ENCODE results near the gene RAB11FIP5.

RAB11FIP5 gene

DNA sequence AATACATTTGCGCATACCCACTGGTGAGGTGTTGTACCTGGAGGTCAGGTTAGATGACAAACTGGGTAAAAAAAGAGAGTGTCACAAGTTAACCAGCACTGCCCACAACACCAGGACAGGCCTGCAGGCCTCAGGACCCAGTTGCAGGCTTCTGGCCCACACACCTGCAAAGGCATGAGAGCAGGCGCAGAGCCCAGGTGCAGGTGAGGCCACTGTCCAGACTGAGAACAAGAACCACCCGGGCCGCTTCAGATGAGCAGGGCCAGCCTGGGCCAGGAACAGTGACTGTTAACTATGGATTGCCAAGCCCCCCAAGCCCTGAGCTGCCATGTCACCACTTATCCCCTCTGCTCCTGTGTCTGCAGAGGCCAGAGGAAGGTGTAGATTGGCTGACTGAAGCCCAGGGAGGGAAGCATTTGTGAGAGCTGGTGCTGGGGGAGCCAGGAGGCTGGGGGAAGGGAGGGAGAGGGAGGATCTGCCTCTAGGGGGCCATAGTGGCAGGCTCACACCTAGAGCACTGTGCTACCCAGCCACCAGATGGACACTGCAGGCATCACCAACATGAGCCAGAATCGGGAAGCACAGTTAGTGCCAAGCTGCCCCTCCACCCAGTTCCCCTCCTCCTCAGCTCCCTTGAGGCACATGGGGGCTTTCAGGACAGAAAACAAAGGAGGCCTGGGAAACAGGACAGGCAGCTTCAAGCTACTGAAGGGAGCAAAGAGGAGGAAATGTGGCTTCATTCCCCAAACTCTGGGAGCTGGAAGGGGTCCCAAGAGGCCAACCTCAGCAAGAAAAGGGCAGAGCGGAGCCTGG is 76.6 kb downstream of the RAB11FIP5 start:
- DNase-seq (ENCODE audit: insufficient read length, low spot score) (no peak), FAIRE-seq (no peak)

DNA sequence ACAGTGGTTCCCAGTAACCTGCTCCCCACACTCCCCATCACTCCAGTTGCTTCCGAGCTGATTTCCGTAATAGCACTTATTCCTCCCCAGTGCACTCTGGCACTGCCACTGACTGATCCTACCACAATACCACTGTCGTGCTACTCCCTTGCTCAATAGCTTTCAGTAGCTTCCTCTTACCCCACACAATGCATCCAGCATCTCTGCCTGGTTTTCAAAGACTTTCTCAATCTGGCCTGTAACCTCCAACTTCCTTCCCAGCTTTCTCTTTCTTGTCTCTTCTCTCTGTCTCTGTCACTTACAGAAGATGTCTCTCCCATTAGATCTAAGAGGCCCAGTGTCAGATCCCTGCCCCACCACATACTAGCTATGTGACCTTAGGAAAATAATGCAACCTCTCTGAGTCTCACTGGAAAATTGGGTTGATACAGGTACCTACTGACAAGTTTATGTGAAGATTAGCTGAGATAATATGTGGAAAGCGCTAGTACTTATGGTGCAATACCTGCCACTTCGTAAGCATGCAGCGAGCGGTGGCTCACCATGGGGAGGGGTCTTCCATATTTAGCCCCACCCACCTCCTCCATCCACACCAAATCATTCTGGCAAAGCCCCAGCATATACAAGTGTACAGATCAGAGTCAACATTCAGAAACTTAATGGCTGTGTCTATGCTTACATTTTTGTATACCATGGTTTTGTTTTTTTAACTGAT is 77.9 kb downstream of the RAB11FIP5 start:
- DNase-seq (ENCODE audit: insufficient read length, low spot score) (no peak), FAIRE-seq (no peak)

DNA sequence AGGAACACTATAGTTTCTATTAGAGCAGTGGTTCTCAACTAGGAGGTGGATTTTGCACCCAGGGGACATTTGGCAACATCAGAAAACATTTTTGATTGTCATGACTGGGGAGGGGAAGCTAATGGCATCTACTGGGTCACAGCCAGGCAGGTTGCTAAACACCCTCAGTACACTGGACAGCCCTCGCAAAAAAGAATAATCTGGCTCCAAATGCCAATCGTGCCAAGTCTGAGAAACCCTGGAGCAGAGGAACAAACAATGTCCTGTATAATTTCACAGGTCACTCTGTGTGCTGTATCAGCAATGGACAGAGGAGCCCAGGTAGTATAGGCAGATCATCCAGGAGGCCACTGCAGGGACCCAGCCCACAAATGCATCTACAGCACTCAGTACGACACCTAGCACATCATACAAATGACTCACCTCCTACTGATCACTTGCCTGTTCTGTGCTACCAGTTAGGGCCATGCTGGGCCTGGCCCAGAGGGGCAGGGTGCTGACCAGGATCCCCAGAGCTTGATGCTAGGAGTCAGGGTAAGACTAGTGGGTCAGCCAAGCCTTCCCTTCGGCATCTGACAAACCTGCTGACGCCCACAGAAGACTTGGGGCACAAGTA is 78.9 kb downstream of the RAB11FIP5 start:
- DNase-seq (ENCODE audit: insufficient read length, low spot score), result no peak
- no peak for FAIRE-seq

DNA sequence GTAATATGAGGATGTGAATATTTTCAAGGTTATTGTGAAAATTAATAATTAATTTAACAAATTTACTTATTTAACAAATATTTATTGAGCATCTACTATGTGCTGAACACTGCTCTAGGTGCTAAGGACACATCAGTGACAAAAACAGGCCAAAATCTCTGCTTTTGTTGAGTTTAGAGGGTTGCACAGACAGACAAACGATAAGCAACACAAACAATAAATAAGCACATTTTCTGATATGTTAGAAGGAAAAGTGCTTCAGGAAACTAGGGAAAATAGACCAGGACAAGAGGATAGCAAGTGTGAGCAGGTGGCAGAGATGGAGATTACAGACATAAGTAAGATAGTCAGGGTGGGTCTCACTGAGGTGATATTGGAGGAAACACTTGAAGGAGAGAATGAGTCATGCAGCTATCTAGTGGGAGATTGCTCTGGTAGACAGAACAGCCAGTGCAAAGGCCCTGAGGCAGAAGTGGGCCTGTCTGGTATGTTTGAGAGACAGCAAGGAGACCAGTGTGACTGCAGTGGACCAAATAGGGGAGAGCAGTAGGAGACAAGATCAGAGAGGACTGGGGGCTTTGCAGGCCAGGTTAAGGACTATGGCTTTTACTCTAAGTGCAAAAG is 79.5 kb downstream of the RAB11FIP5 start:
- no peak for DNase-seq (ENCODE audit: insufficient read length, low spot score)
- no peak for FAIRE-seq

DNA sequence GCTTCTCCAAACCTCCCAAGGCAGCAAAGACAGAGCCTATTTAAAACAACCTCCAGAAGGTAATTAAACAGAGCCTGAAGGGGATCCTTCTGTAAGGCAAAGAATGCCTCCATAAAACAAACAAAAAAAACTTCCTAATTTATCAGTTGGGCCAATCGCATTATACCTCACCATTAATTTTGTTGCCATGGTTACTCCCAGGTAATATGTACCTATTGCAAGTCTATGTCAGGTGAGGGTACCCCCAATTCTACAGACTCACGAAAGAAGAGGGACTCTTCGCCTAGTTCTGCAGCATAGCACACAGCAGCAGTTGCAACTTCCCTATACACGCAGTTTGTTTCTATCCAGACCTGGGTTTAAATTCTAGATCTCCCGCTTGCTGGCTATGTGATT is 80.0 kb downstream of the RAB11FIP5 start:
- no peak for FAIRE-seq
- no peak for DNase-seq (ENCODE audit: insufficient read length, low spot score)

DNA sequence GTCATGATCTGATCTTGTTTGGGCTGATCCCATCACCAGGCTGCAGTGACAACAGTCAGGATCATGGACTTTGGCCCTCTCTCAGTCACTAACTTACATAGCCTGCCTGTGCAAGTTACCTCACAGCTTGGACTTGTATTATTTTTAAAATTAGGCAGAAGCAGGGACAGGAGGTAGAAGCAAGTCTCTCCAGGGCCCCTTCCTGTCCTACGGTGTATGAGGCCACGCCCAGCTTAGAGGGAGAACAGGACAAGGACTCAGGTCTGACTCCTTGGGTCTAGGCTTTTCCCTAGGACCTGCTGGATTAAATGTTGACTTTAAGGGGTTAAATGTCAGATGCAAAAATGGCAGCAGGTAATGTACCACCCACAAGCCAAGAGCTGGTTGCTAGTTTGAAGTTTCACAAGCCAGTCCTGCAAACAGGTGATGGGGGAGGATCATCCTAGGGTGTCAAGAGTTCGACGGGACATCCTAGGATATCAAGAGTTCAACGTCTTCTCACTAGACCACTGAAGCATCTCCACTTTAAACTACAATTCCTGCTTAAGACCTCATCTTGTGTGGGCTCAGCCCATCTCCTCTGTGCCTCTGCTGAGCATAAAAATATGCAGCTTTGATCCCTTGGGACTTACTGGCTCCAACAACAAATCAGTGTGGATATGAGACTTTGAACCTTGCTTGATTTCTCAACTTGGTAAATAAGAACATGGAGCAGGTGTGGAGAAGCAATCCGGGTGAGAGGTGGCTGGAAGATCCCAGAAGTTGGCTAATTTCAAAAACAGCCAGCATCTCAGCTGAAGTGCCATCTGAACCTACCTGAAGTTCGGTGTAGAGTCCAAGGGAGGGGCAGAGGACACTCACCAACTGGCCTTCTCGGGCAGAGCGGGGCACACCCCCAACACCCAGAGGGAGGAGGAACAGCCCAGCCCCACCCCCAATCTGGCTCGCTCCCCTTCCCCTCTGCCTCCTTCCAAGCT is 80.7 kb downstream of the RAB11FIP5 start:
- FAIRE-seq (no peak), DNase-seq (ENCODE audit: insufficient read length, low spot score) (no peak)

DNA sequence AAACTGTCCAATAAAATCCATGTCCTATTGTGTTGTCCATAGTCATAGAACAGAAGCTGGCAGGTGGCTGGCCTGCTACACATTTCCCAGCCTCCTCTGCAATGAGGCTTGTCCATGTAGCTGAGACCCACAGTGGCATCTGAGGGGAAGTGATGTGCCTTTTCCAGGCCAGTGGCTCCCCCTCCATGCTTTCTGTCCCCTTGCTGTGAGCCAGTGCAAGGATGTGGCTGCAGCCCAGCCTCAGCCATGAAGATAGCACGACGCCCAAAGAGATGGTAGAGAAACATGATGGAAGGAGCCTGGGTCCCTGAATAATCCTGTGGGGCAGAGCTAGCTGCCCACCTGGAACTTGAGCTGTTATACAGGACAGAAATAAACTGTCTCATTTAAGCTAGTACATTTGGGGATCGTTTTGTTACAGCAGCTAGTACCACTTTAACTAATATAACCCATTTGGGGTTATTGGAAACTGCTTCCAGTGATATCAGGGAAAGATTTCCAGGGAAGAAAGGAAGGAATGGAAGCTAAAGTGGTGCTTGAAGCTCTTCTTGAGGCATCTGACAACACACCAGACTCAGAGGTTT is 81.6 kb downstream of the RAB11FIP5 start:
- DNase-seq (ENCODE audit: insufficient read length, low spot score) (no peak), FAIRE-seq (no peak)

DNA sequence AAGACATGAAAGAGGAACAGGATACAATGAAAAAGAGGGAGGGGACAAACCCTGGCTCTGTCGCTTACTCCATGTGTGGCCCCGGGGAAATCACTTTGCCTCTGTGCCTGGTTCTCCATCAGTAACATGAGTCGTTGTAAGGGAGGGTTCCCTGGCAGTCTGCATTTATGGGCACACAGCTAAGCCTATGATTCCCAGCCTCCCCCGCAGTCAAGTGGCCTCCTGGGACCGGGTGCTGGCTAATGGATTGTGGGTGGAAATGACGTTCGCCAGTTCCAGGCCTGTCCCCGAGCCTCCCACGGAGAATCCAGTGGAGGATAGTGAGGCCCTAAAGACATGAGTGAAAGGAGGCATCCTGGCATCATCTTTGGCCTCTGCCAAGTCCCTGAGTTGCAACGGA is 83.9 kb downstream of the RAB11FIP5 start:
- FAIRE-seq, result no peak
- no peak for DNase-seq (ENCODE audit: insufficient read length, low spot score)

DNA sequence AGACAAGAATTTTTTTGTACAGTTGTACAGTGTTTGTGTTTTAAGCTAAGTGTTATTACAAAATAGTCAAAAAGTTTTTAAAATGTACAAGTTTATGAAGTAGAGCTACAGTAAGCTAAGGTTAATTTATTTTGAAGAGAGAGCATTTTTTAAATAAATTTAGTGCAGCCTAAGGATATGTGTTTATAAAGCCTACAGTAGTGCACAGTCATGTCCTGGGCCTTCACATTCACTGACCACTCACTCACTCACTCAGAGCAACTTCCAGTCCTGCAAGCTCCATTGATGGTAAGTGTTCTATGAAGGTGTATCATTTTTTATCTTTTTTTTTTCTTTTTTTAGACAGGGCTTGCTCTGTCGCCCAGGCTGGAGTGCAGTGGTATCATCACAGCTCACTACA is 85.4 kb downstream of the RAB11FIP5 start:
- FAIRE-seq (no peak), DNase-seq (ENCODE audit: insufficient read length, low spot score) (no peak)

DNA sequence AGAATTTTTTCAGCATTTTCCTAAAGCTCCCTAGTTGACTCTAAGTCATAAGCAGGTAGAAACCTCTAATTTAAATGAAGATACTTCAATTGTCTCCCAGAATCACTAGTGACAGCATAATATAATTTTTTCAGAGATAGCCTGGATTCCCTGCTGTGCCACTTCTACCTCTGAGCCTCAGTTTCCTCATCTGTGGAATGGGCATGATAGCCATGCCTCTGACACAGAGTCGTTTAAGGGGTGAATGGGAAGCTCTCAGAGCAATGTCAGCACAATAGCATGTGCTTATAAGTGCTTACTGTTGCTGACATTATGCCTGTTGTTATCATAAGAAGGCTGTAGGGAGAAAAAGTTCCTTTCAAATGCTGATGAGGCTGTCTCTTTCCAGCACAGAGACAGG is 89.3 kb downstream of the RAB11FIP5 start:
- DNase-seq (ENCODE audit: insufficient read length, low spot score) (no peak), FAIRE-seq (no peak)
